Measurements from ENCODE around the gene ADAP1. TPM values are rescaled to one million over a fixed set of nuclear protein-coding genes. Genes with fewer than 3 reads are reported as not detected.
A peak's percentile ranks its signal among the peaks of the same experiment; 100 is the strongest.

Gene ADAP1
- total RNA-seq, 1 donor from 2014 or later, result 26.9 TPM

DNA sequence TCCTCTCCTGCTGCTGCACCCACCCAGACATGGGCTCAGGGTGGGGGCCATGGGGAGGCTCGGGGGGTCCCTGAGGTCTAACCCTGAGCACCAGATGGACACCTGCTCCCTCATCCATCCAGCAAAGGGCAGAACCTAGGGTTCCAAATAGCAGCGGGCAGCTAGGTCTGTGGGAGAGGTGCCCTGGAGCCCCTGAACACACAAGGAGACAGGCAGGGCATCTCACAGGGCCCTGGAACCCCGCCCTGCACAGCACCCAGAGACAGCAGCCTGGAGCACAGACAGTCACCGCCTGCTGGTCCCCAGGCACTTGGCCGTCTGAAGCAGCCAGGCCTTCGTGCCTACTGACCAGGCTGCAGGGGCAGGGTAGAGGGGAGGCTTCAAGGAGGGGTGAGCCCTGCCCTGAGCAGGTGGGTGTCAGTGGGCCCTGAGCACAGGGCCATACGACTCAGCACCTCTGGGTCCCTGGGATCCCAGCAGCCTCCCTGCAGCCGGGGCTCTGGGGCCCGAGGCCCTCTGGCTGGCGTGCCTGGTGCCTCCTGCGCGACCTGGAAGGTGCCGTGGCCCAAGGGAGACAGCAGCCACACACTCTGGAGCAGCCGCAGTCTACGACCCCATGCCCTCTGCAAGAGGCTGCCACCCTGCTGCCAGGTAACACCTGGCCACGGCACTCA is 39.8 kb downstream of the ADAP1 start:
- DNase-seq (ENCODE audit: low read depth), result no peak
- TF ChIP-seq, protein P1, sequence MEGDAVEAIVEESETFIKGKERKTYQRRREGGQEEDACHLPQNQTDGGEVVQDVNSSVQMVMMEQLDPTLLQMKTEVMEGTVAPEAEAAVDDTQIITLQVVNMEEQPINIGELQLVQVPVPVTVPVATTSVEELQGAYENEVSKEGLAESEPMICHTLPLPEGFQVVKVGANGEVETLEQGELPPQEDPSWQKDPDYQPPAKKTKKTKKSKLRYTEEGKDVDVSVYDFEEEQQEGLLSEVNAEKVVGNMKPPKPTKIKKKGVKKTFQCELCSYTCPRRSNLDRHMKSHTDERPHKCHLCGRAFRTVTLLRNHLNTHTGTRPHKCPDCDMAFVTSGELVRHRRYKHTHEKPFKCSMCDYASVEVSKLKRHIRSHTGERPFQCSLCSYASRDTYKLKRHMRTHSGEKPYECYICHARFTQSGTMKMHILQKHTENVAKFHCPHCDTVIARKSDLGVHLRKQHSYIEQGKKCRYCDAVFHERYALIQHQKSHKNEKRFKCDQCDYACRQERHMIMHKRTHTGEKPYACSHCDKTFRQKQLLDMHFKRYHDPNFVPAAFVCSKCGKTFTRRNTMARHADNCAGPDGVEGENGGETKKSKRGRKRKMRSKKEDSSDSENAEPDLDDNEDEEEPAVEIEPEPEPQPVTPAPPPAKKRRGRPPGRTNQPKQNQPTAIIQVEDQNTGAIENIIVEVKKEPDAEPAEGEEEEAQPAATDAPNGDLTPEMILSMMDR (IDR thresholded peaks at IDR 0.05; ENCODE audit: insufficient read depth, low read length, severe bottlenecking), result no peak
- no peaks in the 10 kb centered on the region for H3K36me3 ChIP-seq (ENCODE audit: control insufficient read depth, insufficient read depth, low read length)
- H3K27me3 ChIP-seq (ENCODE audit: control insufficient read depth, insufficient read depth, low read length), result no peaks in the 10 kb centered on the region
- no peak for FAIRE-seq
- H3K4me3 ChIP-seq (ENCODE audit: low read depth, low read length), result no peak overlapping the region

GRCh38 chr7:913736-914520 is 40.6 kb downstream of the ADAP1 start:
- DNase-seq (ENCODE audit: low read depth) (peak; percentile 25), FAIRE-seq (no peak)
- TF ChIP-seq, protein P1 (IDR thresholded peaks at IDR 0.05; ENCODE audit: insufficient read depth, low read length, severe bottlenecking), result peak; percentile 18
- Histone ChIP-seq H3K4me3 (ENCODE audit: low read depth, low read length) (no peak overlapping the region), H3K36me3 (ENCODE audit: control insufficient read depth, insufficient read depth, low read length) (no peaks in the 10 kb centered on the region), H3K27me3 (ENCODE audit: control insufficient read depth, insufficient read depth, low read length) (no peaks in the 10 kb centered on the region)

DNA sequence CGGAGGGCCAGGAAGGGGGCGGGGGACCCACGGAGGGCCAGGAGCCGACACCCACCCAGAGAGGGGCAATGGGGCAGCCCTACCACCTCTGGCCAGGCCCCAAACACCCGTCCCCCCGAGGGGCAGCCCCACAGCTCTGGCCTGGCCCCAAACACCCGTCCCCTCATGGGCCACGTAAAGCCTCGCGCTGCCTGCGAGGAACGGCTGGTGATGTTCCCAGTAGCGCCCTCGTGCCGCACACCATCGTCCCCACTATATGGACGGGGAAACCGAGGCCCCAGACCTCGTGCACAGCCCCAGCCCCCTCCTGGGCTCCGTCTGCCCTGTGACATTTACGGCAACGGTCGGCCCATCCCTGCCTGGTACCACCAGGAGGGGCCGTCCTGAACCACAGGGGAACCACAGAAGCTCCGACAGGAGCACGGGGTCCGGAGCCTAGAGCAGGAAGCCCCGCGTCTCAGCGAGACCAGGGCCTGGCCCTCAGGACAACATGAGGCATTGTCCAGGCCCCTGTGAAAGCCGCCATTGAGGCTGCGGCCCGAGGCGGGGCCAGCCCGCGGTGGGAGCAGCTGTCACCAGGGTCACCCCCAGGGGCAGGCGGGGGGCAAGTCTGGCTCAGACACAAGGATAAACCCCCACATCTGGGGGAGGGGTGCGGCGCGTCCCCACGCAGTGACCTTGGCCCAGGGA is 42.5 kb downstream of the ADAP1 start:
- TF ChIP-seq, protein P1 (IDR thresholded peaks at IDR 0.05; ENCODE audit: insufficient read depth, low read length, severe bottlenecking), result no peak
- FAIRE-seq (no peak), DNase-seq (ENCODE audit: low read depth) (no peak)
- Histone ChIP-seq H3K27me3 (ENCODE audit: control insufficient read depth, insufficient read depth, low read length) (no peaks in the 10 kb centered on the region), H3K36me3 (ENCODE audit: control insufficient read depth, insufficient read depth, low read length) (no peaks in the 10 kb centered on the region), H3K4me3 (ENCODE audit: low read depth, low read length) (no peak overlapping the region)

DNA sequence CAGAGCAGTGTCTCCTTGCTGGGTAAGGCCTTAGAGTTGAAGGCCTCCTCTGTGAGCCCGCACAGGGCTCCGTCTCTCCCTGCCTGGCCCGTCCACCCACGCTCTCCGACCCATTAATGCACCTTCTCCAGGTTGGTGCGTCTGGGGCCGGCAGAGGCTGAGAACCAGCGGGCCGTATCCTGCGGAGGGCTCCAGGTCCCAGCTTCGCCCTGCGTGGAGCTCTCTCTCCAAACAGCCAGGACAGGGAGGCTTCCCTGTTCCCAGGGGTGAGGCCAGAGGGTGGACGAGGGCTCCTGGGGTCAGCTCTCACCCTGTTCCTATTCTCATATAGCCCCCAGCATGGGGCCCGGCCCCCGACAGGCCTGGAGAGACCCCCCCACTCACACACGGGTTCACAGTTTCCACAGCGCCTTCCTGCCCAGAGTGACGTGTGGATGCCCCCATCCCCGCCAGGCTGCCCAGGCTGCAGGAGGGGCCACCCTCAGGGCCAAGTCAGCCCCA is 43.5 kb downstream of the ADAP1 start:
- TF ChIP-seq, protein P1 (IDR thresholded peaks at IDR 0.05; ENCODE audit: insufficient read depth, low read length, severe bottlenecking), result no peak
- DNase-seq (ENCODE audit: low read depth), result no peak
- H3K36me3 ChIP-seq (ENCODE audit: control insufficient read depth, insufficient read depth, low read length), result no peaks in the 10 kb centered on the region
- no peaks in the 10 kb centered on the region for H3K27me3 ChIP-seq (ENCODE audit: control insufficient read depth, insufficient read depth, low read length)
- FAIRE-seq, result no peak
- no peak overlapping the region for H3K4me3 ChIP-seq (ENCODE audit: low read depth, low read length)

DNA sequence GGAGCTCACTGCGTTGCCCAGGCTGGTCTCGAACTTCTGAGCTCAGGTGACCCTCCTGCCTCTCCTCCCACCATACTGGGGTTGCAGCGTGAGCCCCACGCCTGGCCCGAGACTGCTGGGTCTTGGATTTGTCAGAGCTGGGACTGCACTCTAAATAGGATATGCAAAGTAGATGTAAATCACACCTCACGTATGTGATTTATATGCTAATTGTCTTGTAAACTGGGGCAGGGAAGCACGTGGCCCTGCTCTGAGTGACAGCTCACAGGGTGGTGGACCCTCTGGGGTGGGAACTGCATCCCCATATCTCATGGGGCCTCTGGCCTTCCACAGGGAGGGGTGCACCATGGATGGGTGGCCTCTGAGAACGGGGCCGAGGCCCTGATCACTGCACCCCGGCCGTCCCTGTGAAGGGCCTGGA is 44.0 kb downstream of the ADAP1 start:
- no peaks in the 10 kb centered on the region for H3K27me3 ChIP-seq (ENCODE audit: control insufficient read depth, insufficient read depth, low read length)

More for the DNA sequence above, 44.0 kb downstream of the ADAP1 start:
- no peak overlapping the region for H3K4me3 ChIP-seq (ENCODE audit: low read depth, low read length)
- FAIRE-seq, result no peak
- no peak for DNase-seq (ENCODE audit: low read depth)
- no peaks in the 10 kb centered on the region for H3K36me3 ChIP-seq (ENCODE audit: control insufficient read depth, insufficient read depth, low read length)
- TF ChIP-seq, protein P1 (IDR thresholded peaks at IDR 0.05; ENCODE audit: insufficient read depth, low read length, severe bottlenecking), result no peak
